Aorta (tissue), 5 donors: ENCODE measurements around the gene STK39. TPM values are rescaled to one million over a fixed set of nuclear protein-coding genes. Genes with fewer than 3 reads are reported as not detected.
"Not testable (repeated sequence)": the region's sequence is repeated elsewhere in the genome, so short reads cannot be mapped to it uniquely, and the experiment has no call there.

Experiments used
- ATAC-seq: fragments of 200-7000 bp; cut with Tn5 transposase; one replicate; pipeline ENCODE4 v1.9.1; 2022; ENCODE audit warnings: moderate library complexity; ENCODE audit not compliant: low FRiP score
- DNase-seq, 2 donors: peaks; one replicate each; pipeline ENCODE4 v3.0.0-alpha.2; 2020
- H3K27ac ChIP-seq, 2 donors: one replicate each; pipeline ENCODE4 v1.5.1; 2013; ENCODE audit warnings: low read length in 2 of 2, mild to moderate bottlenecking in 2 of 2, moderate library complexity in 2 of 2, control low read depth in 1 of 2, inconsistent platforms in 1 of 2, low read depth in 1 of 2
- H3K27me3 ChIP-seq, 2 donors: one replicate each; pipeline ENCODE4 v1.6.1; 2013; ENCODE audit warnings: control low read depth in 1 of 2, low read length in 1 of 2, mild to moderate bottlenecking in 1 of 2, moderate library complexity in 1 of 2; ENCODE audit not compliant: insufficient read depth in 2 of 2, control insufficient read depth in 1 of 2
- H3K36me3 ChIP-seq, 2 donors: one replicate each; pipeline ENCODE4 v1.6.1; 2013; ENCODE audit warnings: control low read depth in 1 of 2, low read length in 1 of 2, mild to moderate bottlenecking in 1 of 2; ENCODE audit not compliant: insufficient read depth in 2 of 2, control insufficient read depth in 1 of 2
- H3K4me1 ChIP-seq, 2 donors: one replicate each; pipeline ENCODE4 v1.6.1; 2013; ENCODE audit warnings: low read length in 2 of 2, control low read depth in 1 of 2, mild to moderate bottlenecking in 1 of 2, moderate library complexity in 1 of 2; ENCODE audit not compliant: insufficient read depth in 2 of 2, control insufficient read depth in 1 of 2
- H3K4me3 ChIP-seq, 2 donors: one replicate each; pipeline ENCODE4 v1.5.1; 2013; ENCODE audit warnings: low read length in 2 of 2, control low read depth in 1 of 2, mild to moderate bottlenecking in 1 of 2
- H3K9me3 ChIP-seq: one replicate; pipeline ENCODE4 v1.6.1; 2013; ENCODE audit warnings: mild to moderate bottlenecking, low read length; ENCODE audit not compliant: control insufficient read depth
- WGBS, 2 donors: extraction: QIAGEN DNeasy Blood & Tissue Kit; methylation state at CpG; one replicate each; pipeline ENCODE4 v1.1.7; 2013; 5-methylcytosine and 5-hydroxymethylcytosine counted together
- intact Hi-C, 2 donors: fragments of 100-400 bp; cut with DNase I; formaldehyde crosslinking; loops; one replicate each; pipeline versions ENCODE4 v1.14.2 to v1.15.0; 2022
- polyA plus RNA-seq, 2 donors: library from polyadenylated mRNA; stranded (reverse); fragments of 200-250 nt; gene quantifications; one replicate each; pipeline ENCODE4 v1.2.3, GENCODE V29; 2013
- total RNA-seq, 2 donors: library from RNA; stranded (reverse); fragmentation: NEBNext Ultra II Directional; extraction: Animal tissue kit (Norgen Biotek cat#: 25700); gene quantifications; one replicate each; pipeline ENCODE4 v1.2.1, GENCODE V29; 2021
- donor health status: healthy with polysubstance abuse.
- donor health status: Bipolar disorder and iron deficiency.
- donor health status: DM: no; HTN: no; CAD: no.
- donor health status: DM: no; HTN: no; CAD: no.
- donor health status: DM: yes; HTN: yes; CAD: no.

Gene STK39
- total and polyA plus RNA-seq, 4 donors: 7.1 to 17.7 (median 14.4) TPM

DNA sequence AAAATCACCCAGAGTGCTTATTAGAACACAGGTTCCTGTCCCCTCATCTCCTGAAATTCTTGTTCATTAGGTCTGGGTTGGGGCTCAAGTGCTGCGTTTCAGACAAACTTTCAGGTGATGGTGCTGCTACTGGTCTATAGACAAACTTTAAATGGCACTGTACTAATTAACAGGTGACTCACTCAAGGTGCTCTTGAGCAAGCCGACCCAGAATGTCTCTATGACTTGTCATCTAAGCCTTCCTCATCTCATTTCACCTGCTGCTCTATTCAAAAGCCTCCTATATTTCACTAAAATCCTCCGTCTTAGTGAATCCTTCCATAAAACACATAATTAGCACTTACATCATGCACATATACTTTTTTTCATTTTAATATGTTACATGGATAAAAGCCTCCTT, 29.9 kb upstream of the STK39 start:
- Histone ChIP-seq H3K36me3 (no peaks in the 10 kb centered on the region), H3K27me3 (no peaks in the 10 kb centered on the region), H3K4me3 (no peak overlapping the region), H3K27ac (no peak overlapping the region), H3K9me3 (no peaks in the 10 kb centered on the region), H3K4me1 (no peaks in the 10 kb centered on the region)
- intact Hi-C loops: no loop called here
- DNase-seq: no peak
- WGBS, 2 donors: 92 to 94% methylated on average over 3 of the region's 3 CpGs
- no peak for ATAC-seq

GRCh38 chr2:168272225-168272624, 24.8 kb upstream of the STK39 start:
- no peaks in the 10 kb centered on the region for H3K36me3 ChIP-seq
- no peak for DNase-seq
- no peak for ATAC-seq
- H3K27me3 ChIP-seq: no peaks in the 10 kb centered on the region
- no peak overlapping the region for H3K4me3 ChIP-seq
- H3K4me1 ChIP-seq: no peaks in the 10 kb centered on the region
- intact Hi-C loops: no loop called here
- peaks cover 1% of the 10 kb centered on the region for H3K9me3 ChIP-seq
- WGBS, 2 donors: 87 to 90% methylated on average over 3 of the region's 3 CpGs
- no peak overlapping the region for H3K27ac ChIP-seq

GRCh38 chr2:168262926-168263325, 15.5 kb upstream of the STK39 start:
- H3K4me3 ChIP-seq, H3K36me3 ChIP-seq, ATAC-seq, H3K4me1 ChIP-seq, DNase-seq, H3K9me3 ChIP-seq, H3K27ac ChIP-seq, intact Hi-C loops, H3K27me3 ChIP-seq: not testable (repeated sequence)
- 93 to 98% methylated on average over 2 of the region's 2 CpGs for WGBS, 2 donors

DNA sequence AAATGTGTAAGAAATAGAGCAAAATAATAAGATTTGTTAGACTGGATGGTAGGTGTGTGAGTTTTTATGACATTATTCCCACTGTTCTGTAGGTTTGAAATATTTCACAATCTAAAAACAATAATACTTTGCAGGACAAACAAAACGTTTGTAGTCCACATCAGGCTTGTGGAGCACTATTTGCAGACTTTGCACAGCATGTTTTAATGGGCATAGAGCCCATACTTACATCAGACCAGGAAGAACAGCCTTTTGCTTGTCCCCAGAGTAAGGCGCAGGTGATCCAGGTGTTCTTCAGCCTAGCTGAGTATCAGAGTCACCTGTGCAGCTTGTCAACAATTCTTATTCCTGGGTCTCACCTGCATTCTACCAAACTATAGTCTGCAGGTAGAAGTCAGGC, 9.1 kb upstream of the STK39 start:
- no peak for ATAC-seq
- no peak overlapping the region for H3K27ac ChIP-seq

DNA sequence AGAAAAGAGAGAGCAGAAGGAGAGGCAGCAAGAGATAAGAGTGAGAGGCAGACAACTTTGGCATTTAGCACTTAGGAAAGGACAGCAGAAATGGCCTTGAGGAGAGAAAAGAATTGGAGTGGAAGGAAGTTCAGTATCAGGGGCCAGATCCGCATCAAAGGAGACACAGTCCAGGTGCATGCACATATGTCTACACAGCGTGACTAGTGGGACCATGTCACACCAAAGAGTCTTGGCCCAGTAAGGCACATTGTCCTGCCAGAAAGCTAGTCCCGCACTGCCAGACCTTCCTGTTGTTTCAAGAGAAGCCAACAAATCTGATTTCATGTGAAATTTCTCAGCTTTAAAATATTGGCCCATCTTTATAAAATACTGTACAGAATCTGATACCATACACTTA, 8.5 kb upstream of the STK39 start:
- H3K36me3 ChIP-seq: no peaks in the 10 kb centered on the region
- H3K9me3 ChIP-seq: peaks cover 3% of the 10 kb centered on the region
- WGBS, 2 donors: 5 to 9% methylated on average over 3 of the region's 3 CpGs
- H3K4me3 ChIP-seq: no peak overlapping the region
- no peak for ATAC-seq
- H3K4me1 ChIP-seq: peaks cover 0 to 2% of the 10 kb centered on the region in 2 donors
- no peak for DNase-seq
- no peak overlapping the region for H3K27ac ChIP-seq
- no peaks in the 10 kb centered on the region for H3K27me3 ChIP-seq
- intact Hi-C loops: no loop called here

More for the DNA sequence above, 9.1 kb upstream of the STK39 start:
- Histone ChIP-seq H3K4me3 (no peak overlapping the region), H3K27me3 (no peaks in the 10 kb centered on the region), H3K4me1 (peaks cover 0 to 2% of the 10 kb centered on the region in 2 donors), H3K36me3 (no peaks in the 10 kb centered on the region), H3K9me3 (peaks cover 3% of the 10 kb centered on the region)
- no peak for DNase-seq
- intact Hi-C loops: no loop called here
- WGBS, 2 donors: 19% methylated on average over 2 of the region's 2 CpGs

- Histone ChIP-seq H3K27me3 (no peaks in the 10 kb centered on the region), H3K27ac (no peak overlapping the region), H3K9me3 (peaks cover 3% of the 10 kb centered on the region), H3K36me3 (no peaks in the 10 kb centered on the region), H3K4me1 (peaks cover 0 to 2% of the 10 kb centered on the region in 2 donors), H3K4me3 (no peak overlapping the region)
- no peak for DNase-seq
- ATAC-seq: no peak
- intact Hi-C loops: no loop called here
- WGBS, 2 donors: 97 to 98% methylated on average over 8 of the region's 8 CpGs
These were observed 7.7 kb upstream of the STK39 start for GRCh38 chr2:168255103-168255502.

GRCh38 chr2:168254158-168254935, 7.0 kb upstream of the STK39 start:
- Histone ChIP-seq H3K36me3 (no peaks in the 10 kb centered on the region), H3K27ac (no peak overlapping the region)
- intact Hi-C loops: no loop called here

GRCh38 chr2:168253379-168253778, 6.0 kb upstream of the STK39 start:
- ATAC-seq (no peak), DNase-seq (no peak)
- Histone ChIP-seq H3K4me3 (no peak overlapping the region), H3K27ac (no peak overlapping the region), H3K9me3 (no peaks in the 10 kb centered on the region), H3K36me3 (no peaks in the 10 kb centered on the region), H3K4me1 (peaks cover 0 to 2% of the 10 kb centered on the region in 2 donors), H3K27me3 (no peaks in the 10 kb centered on the region)
- 88 to 93% methylated on average over 2 of the region's 2 CpGs for WGBS, 2 donors
- intact Hi-C loops: no loop called here

More at GRCh38 chr2:168254158-168254935, 7.0 kb upstream of the STK39 start:
- ATAC-seq (no peak), DNase-seq (no peak)
- H3K9me3 ChIP-seq: peaks cover 2% of the 10 kb centered on the region
- no peak overlapping the region for H3K4me3 ChIP-seq
- H3K4me1 ChIP-seq: peaks cover 0 to 2% of the 10 kb centered on the region in 2 donors
- WGBS, 2 donors: 65 to 66% methylated on average over 3 of the region's 3 CpGs
- H3K27me3 ChIP-seq: no peaks in the 10 kb centered on the region

DNA sequence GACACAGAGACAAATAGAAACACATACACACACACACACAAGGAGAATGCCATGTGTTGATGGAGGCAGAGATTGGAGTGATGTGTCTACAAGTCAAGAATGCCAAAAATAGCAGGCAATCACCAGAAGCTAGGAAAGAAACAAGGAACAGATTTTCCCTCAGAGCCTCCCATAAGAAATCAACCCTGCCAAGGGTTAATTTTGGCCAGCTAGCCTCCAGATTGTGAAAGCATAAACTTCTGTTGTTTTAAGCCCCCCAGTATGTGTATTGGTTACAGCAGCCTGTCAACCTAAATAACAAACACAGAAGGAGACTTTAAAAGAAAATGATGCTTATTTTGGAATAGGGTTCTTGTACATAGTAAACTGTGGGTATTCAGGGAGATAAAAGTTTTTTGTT, 5.6 kb upstream of the STK39 start:
- Histone ChIP-seq H3K36me3 (no peaks in the 10 kb centered on the region), H3K4me3 (no peak overlapping the region), H3K27me3 (no peaks in the 10 kb centered on the region), H3K4me1 (peaks cover 0 to 2% of the 10 kb centered on the region in 2 donors), H3K27ac (no peak overlapping the region), H3K9me3 (no peaks in the 10 kb centered on the region)
- no peak for ATAC-seq
- intact Hi-C loops: no loop called here
- no peak for DNase-seq
